ENCODE measurements around the gene CNRIP1.
"Not testable (repeated sequence)": the region's sequence is repeated elsewhere in the genome, so short reads cannot be mapped to it uniquely, and the experiment has no call there.

The CNRIP1 gene

DNA sequence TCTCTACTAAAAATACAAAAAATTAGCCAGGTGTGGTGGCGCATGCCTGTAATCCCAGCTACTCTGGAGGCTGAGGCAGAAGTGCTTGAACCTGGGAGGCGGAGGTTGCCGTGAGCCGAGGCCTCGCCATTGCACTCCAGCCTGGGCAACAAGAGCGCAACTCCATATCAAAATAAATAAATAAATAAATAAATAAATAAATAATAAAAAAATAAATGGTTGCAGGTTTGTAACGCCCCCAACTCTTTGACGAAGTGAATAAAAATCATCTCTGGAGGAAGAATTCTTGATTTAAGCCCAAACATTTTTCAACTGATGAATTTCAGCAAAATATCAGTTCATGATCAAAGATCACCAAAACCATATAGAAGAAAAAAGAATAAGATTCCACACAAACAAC is 13.3 kb upstream of the CNRIP1 start:
- Histone ChIP-seq H3K9ac (ENCODE audit: low read length) (no peak overlapping the region), H3K4me1 (ENCODE audit: control insufficient read depth, insufficient read depth, low read length) (no peaks in the 10 kb centered on the region), H3K9me3 (ENCODE audit: control insufficient read depth, low read length) (no peaks in the 10 kb centered on the region), H3K36me3 (ENCODE audit: control insufficient read depth, insufficient read depth, low read length) (no peaks in the 10 kb centered on the region), H3K4me3 (ENCODE audit: low read length) (no peak overlapping the region), H3K27me3 (ENCODE audit: control insufficient read depth, insufficient read depth, low read length) (peaks cover 7% of the 10 kb centered on the region)

GRCh38 chr2:68330691-68331090 is 10.9 kb upstream of the CNRIP1 start:
- no peak overlapping the region for H3K4me3 ChIP-seq (ENCODE audit: low read length)
- no peaks in the 10 kb centered on the region for H3K4me1 ChIP-seq (ENCODE audit: control insufficient read depth, insufficient read depth, low read length)
- H3K9ac ChIP-seq (ENCODE audit: low read length), result no peak overlapping the region
- no peaks in the 10 kb centered on the region for H3K9me3 ChIP-seq (ENCODE audit: control insufficient read depth, low read length)
- H3K27me3 ChIP-seq (ENCODE audit: control insufficient read depth, insufficient read depth, low read length), result peaks cover 13% of the 10 kb centered on the region
- H3K36me3 ChIP-seq (ENCODE audit: control insufficient read depth, insufficient read depth, low read length), result no peaks in the 10 kb centered on the region

GRCh38 chr2:68328901-68329300 is 9.2 kb upstream of the CNRIP1 start:
- H3K27me3 ChIP-seq (ENCODE audit: control insufficient read depth, insufficient read depth, low read length), result peaks cover 13% of the 10 kb centered on the region
- H3K4me3 ChIP-seq (ENCODE audit: low read length), result no peak overlapping the region
- no peaks in the 10 kb centered on the region for H3K36me3 ChIP-seq (ENCODE audit: control insufficient read depth, insufficient read depth, low read length)
- H3K9me3 ChIP-seq (ENCODE audit: control insufficient read depth, low read length), result no peaks in the 10 kb centered on the region
- no peak overlapping the region for H3K9ac ChIP-seq (ENCODE audit: low read length)
- no peaks in the 10 kb centered on the region for H3K4me1 ChIP-seq (ENCODE audit: control insufficient read depth, insufficient read depth, low read length)

DNA sequence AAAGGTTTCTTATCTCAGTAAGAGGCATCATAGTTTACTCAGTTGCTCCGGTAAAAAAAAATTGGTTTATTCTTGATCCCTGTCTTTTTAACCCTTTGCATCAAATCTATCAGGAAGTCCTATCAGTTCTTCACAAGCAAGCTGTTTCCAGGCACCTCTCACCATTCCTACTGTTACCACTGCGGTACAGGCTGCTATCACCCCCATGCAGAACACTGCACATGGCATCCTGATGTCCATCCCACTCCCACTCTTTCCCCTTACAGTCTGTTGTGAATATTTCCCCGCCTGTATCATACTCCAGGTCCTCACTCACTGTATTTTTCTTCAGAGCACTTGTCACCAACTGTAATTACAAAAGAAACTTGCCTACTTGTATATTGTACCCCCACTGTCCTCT is 5.3 kb upstream of the CNRIP1 start:
- no peak overlapping the region for H3K9ac ChIP-seq (ENCODE audit: low read length)
- no peak overlapping the region for H3K4me3 ChIP-seq (ENCODE audit: low read length)
- peaks cover 3% of the 10 kb centered on the region for H3K4me1 ChIP-seq (ENCODE audit: control insufficient read depth, insufficient read depth, low read length)
- peaks cover 16% of the 10 kb centered on the region for H3K27me3 ChIP-seq (ENCODE audit: control insufficient read depth, insufficient read depth, low read length)
- no peaks in the 10 kb centered on the region for H3K36me3 ChIP-seq (ENCODE audit: control insufficient read depth, insufficient read depth, low read length)
- no peaks in the 10 kb centered on the region for H3K9me3 ChIP-seq (ENCODE audit: control insufficient read depth, low read length)

- Histone ChIP-seq H3K9ac (ENCODE audit: low read length) (peak overlapping the region; percentile 62), H3K9me3 (ENCODE audit: control insufficient read depth, low read length) (no peaks in the 10 kb centered on the region), H3K4me3 (ENCODE audit: low read length) (no peak overlapping the region), H3K27me3 (ENCODE audit: control insufficient read depth, insufficient read depth, low read length) (peaks cover 32% of the 10 kb centered on the region), H3K36me3 (ENCODE audit: control insufficient read depth, insufficient read depth, low read length) (no peaks in the 10 kb centered on the region), H3K4me1 (ENCODE audit: control insufficient read depth, insufficient read depth, low read length) (peaks cover 9% of the 10 kb centered on the region)
Observed at GRCh38 chr2:68320118-68320641, 431 bp upstream of the CNRIP1 start.

DNA sequence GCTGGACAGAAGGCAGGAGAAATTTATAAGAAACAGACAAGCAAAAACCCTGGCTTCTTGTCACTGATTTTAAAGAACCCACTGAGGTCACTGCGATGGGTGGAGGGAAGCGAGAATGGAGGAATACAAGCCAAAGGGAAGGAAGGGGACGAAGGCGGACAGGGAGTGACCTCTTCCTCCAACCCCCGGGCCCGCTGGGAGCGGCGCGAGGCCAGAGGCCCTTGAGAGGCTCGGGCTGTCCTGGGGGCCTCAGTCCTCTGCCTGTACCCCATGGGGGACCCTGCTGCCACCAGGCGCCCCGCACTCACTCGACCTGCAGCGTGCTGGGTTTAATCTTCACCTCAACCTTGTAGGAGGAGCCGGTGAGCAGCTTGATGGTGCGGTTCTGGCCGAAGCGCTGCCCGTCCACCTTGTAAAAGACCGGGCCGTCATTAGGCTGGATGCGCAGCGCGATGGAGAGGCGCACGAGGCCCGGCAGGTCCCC is 793 bp downstream of the CNRIP1 start:
- Histone ChIP-seq H3K4me3 (ENCODE audit: low read length) (peak overlapping the region; percentile 46), H3K27me3 (ENCODE audit: control insufficient read depth, insufficient read depth, low read length) (peaks cover 32% of the 10 kb centered on the region), H3K4me1 (ENCODE audit: control insufficient read depth, insufficient read depth, low read length) (peaks cover 9% of the 10 kb centered on the region), H3K36me3 (ENCODE audit: control insufficient read depth, insufficient read depth, low read length) (no peaks in the 10 kb centered on the region), H3K9me3 (ENCODE audit: control insufficient read depth, low read length) (no peaks in the 10 kb centered on the region), H3K9ac (ENCODE audit: low read length) (peak overlapping the region; percentile 62)

DNA sequence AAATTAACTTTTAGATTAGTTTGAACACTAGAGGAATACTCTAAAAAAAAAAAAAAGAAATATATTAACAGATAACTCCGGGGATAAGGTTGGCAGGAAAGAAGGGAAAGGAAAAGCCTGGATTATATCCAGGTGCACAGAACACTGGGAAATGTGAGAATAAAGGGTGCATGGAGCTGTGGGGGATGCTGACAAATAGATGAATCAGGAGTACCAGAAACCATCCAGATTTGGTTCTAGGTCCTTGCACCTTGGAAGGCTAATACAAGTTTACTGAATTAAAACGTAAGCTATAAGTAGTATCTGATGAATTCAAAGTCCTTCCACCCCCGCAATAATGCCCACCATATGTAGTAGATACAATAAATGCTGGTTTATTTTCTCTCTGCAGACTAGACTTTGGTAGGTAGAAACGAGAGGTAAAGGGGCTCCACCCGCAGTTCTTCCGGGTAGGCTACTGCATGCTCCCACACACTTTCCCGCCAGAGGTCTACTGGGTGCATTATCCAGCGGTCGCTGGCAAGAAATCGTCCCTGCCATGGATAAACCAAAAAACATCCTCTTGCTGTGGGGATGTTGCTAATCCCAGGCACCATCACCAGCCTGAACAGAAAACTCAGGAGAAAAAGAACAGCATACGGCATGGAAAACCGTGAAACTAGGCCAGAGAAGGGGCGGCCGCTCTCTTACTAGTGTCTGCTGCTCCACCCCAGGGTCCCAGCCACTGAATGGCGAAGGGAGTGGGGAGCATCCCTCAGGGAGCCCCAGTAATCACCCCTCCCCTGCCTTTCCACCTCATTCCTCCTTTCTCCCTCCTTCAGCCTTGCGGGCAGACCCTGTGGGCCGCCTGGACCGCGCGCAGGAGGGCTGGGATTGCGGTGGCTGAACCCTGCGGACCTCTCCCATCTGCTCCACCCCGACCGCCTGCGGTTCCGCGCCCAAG is 1.5 kb downstream of the CNRIP1 start:
- Histone ChIP-seq H3K9ac (ENCODE audit: low read length) (peak overlapping the region; percentile 62), H3K27me3 (ENCODE audit: control insufficient read depth, insufficient read depth, low read length) (peaks cover 32% of the 10 kb centered on the region), H3K36me3 (ENCODE audit: control insufficient read depth, insufficient read depth, low read length) (no peaks in the 10 kb centered on the region), H3K4me3 (ENCODE audit: low read length) (peak overlapping the region; percentile 46), H3K4me1 (ENCODE audit: control insufficient read depth, insufficient read depth, low read length) (peaks cover 9% of the 10 kb centered on the region), H3K9me3 (ENCODE audit: control insufficient read depth, low read length) (no peaks in the 10 kb centered on the region)

- H3K4me3 ChIP-seq (ENCODE audit: low read length), result no peak overlapping the region
- no peak overlapping the region for H3K9ac ChIP-seq (ENCODE audit: low read length)
- H3K27me3 ChIP-seq (ENCODE audit: control insufficient read depth, insufficient read depth, low read length), result peaks cover 32% of the 10 kb centered on the region
- no peaks in the 10 kb centered on the region for H3K9me3 ChIP-seq (ENCODE audit: control insufficient read depth, low read length)
- peaks cover 9% of the 10 kb centered on the region for H3K4me1 ChIP-seq (ENCODE audit: control insufficient read depth, insufficient read depth, low read length)
- no peaks in the 10 kb centered on the region for H3K36me3 ChIP-seq (ENCODE audit: control insufficient read depth, insufficient read depth, low read length)
Observed at GRCh38 chr2:68316111-68316510, 3.6 kb downstream of the CNRIP1 start.

- no peaks in the 10 kb centered on the region for H3K4me1 ChIP-seq (ENCODE audit: control insufficient read depth, insufficient read depth, low read length)
- H3K9me3 ChIP-seq (ENCODE audit: control insufficient read depth, low read length), result no peaks in the 10 kb centered on the region
- H3K36me3 ChIP-seq (ENCODE audit: control insufficient read depth, insufficient read depth, low read length), result no peaks in the 10 kb centered on the region
- H3K9ac ChIP-seq (ENCODE audit: low read length), result no peak overlapping the region
- H3K4me3 ChIP-seq (ENCODE audit: low read length), result no peak overlapping the region
- H3K27me3 ChIP-seq (ENCODE audit: control insufficient read depth, insufficient read depth, low read length), result no peaks in the 10 kb centered on the region
Observed at GRCh38 chr2:68311033-68311432, 8.7 kb downstream of the CNRIP1 start.

- H3K4me3 ChIP-seq (ENCODE audit: low read length), result no peak overlapping the region
- no peaks in the 10 kb centered on the region for H3K36me3 ChIP-seq (ENCODE audit: control insufficient read depth, insufficient read depth, low read length)
- H3K9ac ChIP-seq (ENCODE audit: low read length), result no peak overlapping the region
- H3K27me3 ChIP-seq (ENCODE audit: control insufficient read depth, insufficient read depth, low read length), result no peaks in the 10 kb centered on the region
- no peaks in the 10 kb centered on the region for H3K4me1 ChIP-seq (ENCODE audit: control insufficient read depth, insufficient read depth, low read length)
- H3K9me3 ChIP-seq (ENCODE audit: control insufficient read depth, low read length), result no peaks in the 10 kb centered on the region
Observed at GRCh38 chr2:68309426-68309825, 10.3 kb downstream of the CNRIP1 start.

DNA sequence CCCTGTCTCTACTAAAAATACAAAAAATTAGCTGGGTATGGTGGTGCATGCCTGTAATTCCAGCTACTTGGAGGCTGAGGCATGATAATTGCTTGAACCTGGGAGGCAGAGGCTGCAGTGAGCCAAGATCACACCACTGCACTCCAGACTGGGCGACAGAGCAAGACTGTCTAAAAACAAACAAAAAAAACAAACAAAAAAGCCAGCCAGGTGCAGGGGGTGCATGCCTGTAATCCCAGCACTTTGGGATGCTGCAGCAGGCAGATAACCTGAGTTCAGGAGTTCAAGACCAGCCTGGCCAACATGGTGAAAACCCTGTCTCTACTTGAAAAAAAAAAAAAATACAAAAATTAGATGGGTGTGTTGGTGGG is 15.9 kb downstream of the CNRIP1 start:
- H3K4me3 ChIP-seq (ENCODE audit: low read length); H3K9me3 ChIP-seq (ENCODE audit: control insufficient read depth, low read length); H3K9ac ChIP-seq (ENCODE audit: low read length); H3K36me3 ChIP-seq (ENCODE audit: control insufficient read depth, insufficient read depth, low read length); H3K4me1 ChIP-seq (ENCODE audit: control insufficient read depth, insufficient read depth, low read length); H3K27me3 ChIP-seq (ENCODE audit: control insufficient read depth, insufficient read depth, low read length): not testable (repeated sequence)

DNA sequence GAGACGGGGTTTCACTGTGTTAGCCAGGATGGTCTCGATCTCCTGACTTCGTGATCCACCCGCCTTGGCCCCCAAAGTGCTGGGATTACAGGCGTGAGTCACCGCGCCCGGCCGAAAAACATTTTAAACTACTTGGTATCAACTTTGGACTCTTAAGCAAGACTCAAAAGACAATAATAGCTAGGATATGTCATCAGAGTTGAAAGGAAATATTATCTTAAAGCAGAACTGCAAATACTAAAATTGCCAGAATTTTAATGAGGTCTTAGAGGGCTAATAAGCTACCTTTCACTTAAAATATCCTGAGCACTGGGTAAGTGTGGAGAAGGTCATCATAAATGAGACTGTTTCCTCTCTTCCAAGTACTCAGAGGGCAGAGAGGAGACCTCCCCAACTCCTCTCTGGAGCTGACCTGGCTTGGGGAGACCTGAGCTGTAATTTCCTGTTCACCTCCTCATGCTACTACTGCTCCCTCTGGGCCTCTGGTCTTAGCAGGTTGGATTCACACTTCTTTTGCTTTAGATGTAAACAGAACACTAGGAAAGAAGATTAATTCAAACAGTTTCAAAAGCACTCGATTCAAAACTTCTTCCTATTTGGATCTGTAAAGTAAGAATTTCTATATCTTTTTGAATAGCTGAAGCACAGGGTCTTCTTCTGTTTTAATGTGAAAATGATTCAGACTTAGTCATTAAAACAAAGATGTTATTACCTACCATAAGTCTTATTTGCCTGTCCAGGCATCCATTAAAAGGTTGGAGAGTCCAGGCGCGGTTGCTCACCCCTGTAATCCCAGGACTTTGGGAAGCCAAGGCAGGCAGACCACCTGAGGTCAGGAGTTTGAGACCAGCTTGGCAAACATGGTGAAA is 16.5 kb downstream of the CNRIP1 start:
- H3K4me1 ChIP-seq (ENCODE audit: control insufficient read depth, insufficient read depth, low read length), result no peaks in the 10 kb centered on the region
- H3K36me3 ChIP-seq (ENCODE audit: control insufficient read depth, insufficient read depth, low read length), result no peaks in the 10 kb centered on the region
- no peak overlapping the region for H3K9ac ChIP-seq (ENCODE audit: low read length)
- no peaks in the 10 kb centered on the region for H3K27me3 ChIP-seq (ENCODE audit: control insufficient read depth, insufficient read depth, low read length)
- H3K4me3 ChIP-seq (ENCODE audit: low read length), result no peak overlapping the region
- H3K9me3 ChIP-seq (ENCODE audit: control insufficient read depth, low read length), result no peaks in the 10 kb centered on the region

All from mucosa of stomach (tissue), 1 donor.